ENCODE data around the gene GTF2F2.
A peak's percentile ranks its signal among the peaks of the same experiment; 100 is the strongest.

Gene GTF2F2

DNA sequence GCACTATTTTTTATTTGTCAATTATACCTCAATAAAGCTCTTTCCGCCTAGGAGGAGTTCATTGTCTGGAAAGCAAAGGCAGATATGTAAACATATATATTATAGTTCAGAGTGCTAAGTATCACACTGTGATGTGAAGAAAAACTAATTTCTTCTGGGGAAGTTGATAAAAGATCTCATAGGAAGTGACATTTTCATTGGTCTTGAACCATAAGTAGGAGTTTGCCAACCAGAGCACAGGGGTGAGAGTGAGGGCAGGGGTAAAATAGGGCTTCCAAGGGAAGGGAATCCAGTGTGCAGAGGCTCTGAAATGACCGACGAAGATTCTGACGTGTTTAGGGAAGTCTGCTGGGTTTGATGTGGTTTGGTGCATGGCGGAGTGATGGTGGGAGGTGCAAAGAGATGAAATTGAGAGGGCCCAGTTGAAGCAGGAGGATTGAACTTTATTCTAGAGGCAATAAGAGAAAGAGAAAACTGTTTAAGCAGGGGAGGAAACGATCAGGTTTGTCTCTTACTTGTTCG lies 780 bp upstream of the GTF2F2 start:
- DNase-seq (ENCODE audit: low spot score), result no peak
- peak overlapping the region; percentile 87 for H3K27ac ChIP-seq
- TF ChIP-seq, protein P1, sequence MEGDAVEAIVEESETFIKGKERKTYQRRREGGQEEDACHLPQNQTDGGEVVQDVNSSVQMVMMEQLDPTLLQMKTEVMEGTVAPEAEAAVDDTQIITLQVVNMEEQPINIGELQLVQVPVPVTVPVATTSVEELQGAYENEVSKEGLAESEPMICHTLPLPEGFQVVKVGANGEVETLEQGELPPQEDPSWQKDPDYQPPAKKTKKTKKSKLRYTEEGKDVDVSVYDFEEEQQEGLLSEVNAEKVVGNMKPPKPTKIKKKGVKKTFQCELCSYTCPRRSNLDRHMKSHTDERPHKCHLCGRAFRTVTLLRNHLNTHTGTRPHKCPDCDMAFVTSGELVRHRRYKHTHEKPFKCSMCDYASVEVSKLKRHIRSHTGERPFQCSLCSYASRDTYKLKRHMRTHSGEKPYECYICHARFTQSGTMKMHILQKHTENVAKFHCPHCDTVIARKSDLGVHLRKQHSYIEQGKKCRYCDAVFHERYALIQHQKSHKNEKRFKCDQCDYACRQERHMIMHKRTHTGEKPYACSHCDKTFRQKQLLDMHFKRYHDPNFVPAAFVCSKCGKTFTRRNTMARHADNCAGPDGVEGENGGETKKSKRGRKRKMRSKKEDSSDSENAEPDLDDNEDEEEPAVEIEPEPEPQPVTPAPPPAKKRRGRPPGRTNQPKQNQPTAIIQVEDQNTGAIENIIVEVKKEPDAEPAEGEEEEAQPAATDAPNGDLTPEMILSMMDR (conservative IDR thresholded peaks at IDR 0.05; ENCODE audit: low read depth), result no peak
- ChIA-PET CTCF (interaction anchor here (1.0 kb wide), 1 partner anchor 162 kb away, joined by 3 read pairs; no protein-coding TSS in a partner anchor), POLR2A (ENCODE audit: low non-redundant PET) (interaction anchor here (0.6 kb wide), 1 partner anchor 48 kb away, joined by 3 read pairs; no protein-coding TSS in a partner anchor)

- H3K27ac ChIP-seq, result peak overlapping the region; percentile 87
- CTCF ChIA-PET, result interaction anchor here (0.6 to 1.0 kb wide), 2 partner anchors 74 to 160 kb away, joined by 3 to 4 read pairs; no protein-coding TSS in a partner anchor
- TF ChIP-seq, protein P1 (conservative IDR thresholded peaks at IDR 0.05; ENCODE audit: low read depth), result no peak
- peak; percentile 20 for DNase-seq (ENCODE audit: low spot score)
- POLR2A ChIA-PET (ENCODE audit: low non-redundant PET), result no interaction called here
These were observed 889 bp downstream of the GTF2F2 start for GRCh38 chr13:45120967-45121831.

- TF ChIP-seq, protein P1 (conservative IDR thresholded peaks at IDR 0.05; ENCODE audit: low read depth), result no peak
- ChIA-PET POLR2A (ENCODE audit: low non-redundant PET) (no interaction called here), CTCF (no interaction called here)
- no peak for DNase-seq (ENCODE audit: low spot score)
- H3K27ac ChIP-seq, result peak overlapping the region; percentile 19
These were observed 2.6 kb downstream of the GTF2F2 start for GRCh38 chr13:45122941-45123340.

- no peak for DNase-seq (ENCODE audit: low spot score)
- ChIA-PET POLR2A (ENCODE audit: low non-redundant PET) (no interaction called here), CTCF (no interaction called here)
- H3K27ac ChIP-seq, result no peak overlapping the region
- TF ChIP-seq, protein P1 (conservative IDR thresholded peaks at IDR 0.05; ENCODE audit: low read depth), result no peak
These were observed 12.2 kb downstream of the GTF2F2 start for GRCh38 chr13:45132369-45133064.

DNA sequence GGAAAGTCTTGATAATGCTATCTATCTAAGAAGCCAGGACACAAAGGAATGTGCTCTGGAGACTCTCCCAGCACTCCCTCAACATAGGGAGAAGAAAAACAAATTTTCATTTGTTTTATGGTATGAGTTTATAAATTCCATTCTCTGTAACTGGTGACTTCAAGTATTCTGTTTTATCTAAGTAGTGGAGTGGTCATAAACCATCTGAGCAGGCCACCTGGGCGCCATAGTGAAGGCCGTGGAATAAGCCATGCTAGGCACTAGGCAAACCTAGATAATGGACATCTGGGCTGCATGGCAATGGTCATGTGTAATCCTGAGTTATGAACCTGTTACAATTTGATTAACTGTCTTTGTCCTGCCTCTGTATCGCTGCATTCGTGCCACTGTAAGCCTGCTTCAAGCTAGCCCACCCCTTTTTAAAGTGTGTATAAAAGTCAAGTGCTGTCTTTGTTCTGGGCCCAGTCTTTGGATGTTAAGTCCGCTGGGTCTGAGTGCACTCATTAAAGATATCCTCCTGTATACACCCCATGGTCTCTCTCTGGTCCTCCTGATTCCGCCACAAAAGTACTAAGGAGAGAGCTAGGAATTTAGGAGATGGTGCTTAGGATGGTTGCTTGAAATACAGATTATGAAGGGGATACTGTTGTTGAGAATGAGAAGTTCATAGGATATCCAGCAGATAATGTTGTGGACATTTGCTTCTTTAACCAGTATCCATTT lies 13.2 kb downstream of the GTF2F2 start:
- no peak for DNase-seq (ENCODE audit: low spot score)
- TF ChIP-seq, protein P1 (conservative IDR thresholded peaks at IDR 0.05; ENCODE audit: low read depth), result no peak
- ChIA-PET CTCF (no interaction called here), POLR2A (ENCODE audit: low non-redundant PET) (no interaction called here)
- no peak overlapping the region for H3K27ac ChIP-seq

Data from RWPE1 (cell line).